Stimulated activated CD8-positive, alpha-beta memory T cell treated with anti-CD3 and anti-CD28 coated beads, Interleukin-15, amount 100 ng/mL, for 24 hours (primary cell): Measurements from ENCODE around the gene MTA2.
"Not testable (repeated sequence)": the region's sequence is repeated elsewhere in the genome, so short reads cannot be mapped to it uniquely, and the experiment has no call there.

Experiments used
- DNase-seq: peaks from one replicate; pipeline ENCODE4 v3.0.0-alpha.2; 2020; ENCODE audit warnings: low read depth

Gene MTA2

DNA sequence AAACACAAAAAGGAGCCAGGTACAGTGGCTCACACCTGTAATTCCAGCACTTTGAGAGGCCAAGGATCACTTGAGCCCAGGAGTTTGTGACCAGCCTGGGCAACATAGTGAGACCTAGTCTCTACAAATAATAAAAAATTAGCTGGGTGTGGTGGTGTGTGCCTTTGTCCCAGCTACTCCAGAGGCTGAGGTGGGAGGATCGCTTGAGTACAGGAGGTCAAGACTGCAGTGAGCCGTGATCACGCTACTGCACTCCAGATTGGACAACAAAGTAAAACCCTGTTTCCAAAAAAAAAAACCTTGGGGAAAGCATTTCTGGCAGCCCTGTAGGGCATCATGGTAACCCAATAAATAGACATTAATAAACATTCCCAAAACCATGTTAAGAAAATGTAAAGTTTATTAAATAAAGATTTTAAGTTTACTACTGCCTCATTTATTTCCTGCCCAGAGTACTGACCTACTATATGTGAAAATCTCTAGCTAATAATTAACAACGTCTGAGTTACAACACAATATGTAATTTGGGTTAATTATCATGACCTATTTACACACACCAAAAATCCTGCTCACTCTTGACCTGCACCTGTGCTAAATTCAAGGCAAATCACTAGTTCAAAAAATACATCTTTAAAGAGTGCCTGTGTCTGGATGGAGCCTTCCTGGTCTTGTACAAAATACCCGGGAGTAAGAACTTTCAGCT is 36.4 kb downstream of the MTA2 start:
- no peak for DNase-seq

- not testable (repeated sequence) for DNase-seq
Measured at GRCh38 chr11:62561677-62562230, 39.9 kb downstream of the MTA2 start.

DNA sequence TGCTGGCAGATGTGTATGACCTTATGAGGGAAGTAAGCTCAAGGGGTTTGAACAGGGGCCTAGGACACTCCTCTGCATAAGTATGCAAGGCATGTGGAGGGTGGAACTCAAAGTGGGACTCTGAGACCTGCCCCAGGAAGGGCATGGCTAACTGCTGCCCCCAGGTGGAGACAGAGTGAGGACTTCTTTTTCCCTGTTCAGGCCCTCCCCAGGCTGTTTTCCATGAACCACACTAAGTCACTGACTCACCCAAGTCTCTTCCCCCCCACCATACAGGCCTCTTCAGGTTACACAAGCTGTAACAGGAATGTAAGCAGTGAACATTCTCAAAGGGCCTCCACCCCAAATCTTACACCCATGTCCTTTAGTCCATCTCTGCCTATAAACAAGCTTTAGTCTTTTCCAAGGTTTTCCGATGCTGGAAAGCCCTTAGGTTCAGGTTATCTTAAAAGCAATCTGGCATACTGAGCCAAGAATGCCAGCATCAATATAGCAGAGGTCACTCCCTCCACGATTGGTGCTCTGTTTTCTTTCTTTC is 41.0 kb downstream of the MTA2 start:
- no peak for DNase-seq

GRCh38 chr11:62559626-62560025 is 42.0 kb downstream of the MTA2 start:
- not testable (repeated sequence) for DNase-seq

DNA sequence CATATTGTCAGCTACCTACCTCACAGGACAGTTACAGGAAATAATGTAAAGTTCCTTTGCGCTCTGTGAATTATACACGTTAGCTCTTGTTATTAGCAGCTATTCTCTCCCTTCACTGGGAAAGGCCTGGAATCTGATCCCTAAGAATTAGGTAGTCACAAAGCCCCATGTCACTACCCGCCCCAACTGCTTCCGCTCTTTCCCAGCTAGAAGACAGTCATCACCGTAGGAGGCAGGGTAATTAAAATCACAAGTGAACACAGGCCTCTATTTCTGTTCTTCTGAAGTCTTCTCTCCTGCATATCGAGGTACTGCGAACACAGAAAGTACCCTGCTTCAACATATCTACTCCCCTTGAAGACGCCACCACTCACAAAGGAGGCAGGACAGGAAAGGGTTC is 42.5 kb downstream of the MTA2 start:
- no peak for DNase-seq

DNA sequence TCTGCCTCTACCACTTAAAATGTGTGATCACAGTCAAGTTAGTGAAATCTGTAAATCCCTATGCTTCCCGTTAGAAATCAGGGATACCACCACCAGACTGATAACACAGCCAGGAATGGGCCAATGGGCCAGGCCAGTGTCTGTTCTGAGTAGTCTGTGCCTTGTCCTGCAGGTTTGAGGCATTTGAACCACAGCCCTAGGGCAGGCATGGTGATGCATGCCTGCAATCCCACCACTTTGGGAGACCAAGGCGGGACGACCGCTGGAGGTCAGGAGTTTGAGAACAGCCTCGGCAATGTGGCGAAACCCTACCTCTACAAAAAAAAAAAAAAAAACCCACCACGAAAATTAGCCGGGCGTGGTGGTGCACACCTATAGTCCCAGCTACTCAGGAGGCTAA is 43.0 kb downstream of the MTA2 start:
- no peak for DNase-seq

GRCh38 chr11:62556875-62557631 is 44.6 kb downstream of the MTA2 start:
- DNase-seq = no peak

GRCh38 chr11:62556108-62556874 is 45.4 kb downstream of the MTA2 start:
- no peak for DNase-seq

DNA sequence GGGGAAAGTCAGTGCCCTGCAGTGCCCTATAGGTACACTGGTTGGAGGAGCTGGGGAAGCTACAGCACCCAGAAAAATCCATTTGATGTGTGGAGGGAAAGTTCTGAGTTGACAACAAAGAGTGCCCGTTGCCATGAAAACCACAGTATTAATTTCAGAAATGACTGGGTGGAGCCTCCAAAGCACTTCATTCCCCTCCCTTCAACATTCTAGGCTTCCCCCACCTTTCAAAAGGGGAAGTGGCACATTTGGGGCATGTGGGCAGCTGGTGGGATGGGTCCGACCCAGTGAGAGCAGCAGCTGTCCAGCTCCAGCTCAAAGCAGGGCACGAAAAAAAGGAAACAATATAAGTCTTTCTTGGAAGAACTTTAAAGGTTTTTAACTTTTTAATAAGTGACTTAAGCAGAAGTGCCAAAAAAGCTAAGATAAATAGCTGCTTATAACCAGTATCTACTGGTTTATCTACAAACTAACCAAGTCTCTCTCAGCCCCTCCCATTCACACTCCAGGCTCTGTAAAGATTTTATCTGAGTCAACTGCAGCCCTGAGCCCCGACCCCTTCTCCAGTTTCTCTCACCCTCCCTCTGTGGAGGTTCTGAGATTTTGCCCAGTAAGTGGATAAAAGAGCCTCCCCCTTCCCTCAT is 46.1 kb downstream of the MTA2 start:
- no peak for DNase-seq

DNA sequence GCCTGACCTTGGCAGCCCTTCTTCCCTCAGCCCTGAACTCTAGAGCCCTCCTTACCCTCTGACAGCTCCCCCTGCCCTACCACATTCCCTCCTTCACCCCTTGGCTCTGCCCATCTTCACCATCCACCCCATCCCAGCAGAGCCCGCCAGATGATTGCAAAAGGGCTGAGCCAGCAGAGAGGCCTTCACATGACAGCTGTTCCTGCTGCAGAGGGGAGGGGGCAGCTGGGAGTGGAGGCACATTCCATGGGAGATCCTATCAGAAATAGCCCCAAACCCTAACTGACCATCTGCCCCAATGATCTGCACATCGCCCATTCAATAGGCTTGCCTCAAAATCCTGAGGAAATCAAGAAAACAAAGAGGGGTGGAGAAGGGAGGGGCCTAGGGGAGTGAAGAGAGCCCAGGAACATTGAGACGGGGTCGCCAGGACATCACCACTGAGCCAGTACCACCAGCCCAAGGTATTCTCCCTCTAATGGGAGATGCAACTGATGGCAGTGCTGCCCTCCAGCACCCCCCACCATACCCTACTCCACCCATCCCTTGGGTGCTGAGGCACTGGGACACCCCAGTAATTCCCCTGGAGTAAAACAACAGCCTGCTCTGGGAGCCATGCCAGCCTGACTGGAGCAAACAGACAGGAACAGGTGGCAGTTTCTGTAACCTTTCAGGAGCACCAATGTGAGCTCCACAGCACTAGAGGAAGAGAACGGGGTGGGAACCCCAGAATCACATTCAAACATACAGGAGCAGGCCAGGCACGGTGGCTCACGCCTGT is 47.1 kb downstream of the MTA2 start:
- DNase-seq = no peak

DNA sequence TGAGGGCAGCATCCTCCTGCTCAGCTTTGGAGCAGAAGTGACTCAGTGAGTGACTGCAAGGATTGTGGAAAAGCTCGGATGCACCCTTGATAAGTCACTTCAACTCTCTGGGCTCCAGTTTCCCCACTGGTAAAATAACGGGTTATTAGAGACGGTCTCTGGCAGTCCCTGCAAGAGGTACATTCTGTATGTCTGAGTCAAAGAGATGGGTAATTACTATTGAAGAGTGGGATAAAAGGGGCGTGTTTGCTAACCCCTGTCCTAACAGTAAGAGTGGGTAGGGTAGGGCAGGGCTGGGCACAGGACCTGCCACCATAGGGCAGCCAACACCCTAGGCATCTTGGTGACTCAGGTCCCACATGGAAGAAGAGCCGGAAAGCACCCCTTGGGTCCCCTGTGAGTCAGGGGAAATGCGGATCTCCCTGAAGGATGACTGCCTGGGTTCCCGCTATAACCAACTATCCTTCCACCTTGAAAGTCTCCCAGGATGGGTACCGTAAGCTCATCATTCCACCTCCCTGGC is 47.8 kb downstream of the MTA2 start:
- DNase-seq = no peak

DNA sequence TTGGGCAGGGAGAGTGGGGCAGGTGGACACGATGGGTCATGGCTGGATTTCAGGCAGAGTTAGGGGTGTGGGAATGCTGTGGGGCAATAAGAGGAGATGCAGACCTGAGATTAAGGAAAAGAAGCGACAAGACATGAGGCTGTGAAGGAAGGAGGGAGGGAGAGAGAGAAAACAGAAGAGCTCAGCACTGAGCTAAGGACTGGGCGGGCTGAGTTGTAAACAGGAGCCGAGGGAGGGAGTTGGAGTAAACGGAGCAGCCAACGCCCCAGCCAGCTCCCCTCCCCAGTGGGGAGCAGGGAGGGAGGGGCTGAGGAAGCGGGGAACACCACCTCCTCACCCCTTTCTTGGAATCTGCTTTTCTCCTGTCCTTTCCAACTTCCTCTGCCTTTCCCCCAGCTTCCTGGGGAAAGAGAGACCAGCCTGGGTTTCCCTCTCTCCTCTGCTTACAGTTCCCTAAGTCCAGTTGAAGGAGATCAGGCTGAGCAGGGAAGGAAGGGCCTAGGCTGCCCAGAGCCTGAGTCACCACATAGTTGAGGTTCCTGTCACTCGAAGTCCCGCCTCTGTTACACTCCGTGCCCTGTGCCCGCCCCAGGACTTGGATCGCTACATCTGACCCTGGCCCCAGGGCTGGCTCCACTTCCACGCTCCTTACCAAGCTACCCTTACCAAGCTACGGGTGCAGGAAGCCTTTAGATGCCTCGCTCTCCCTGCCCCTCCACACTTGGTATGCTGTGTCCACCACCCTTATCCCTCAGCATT is 48.4 kb downstream of the MTA2 start:
- DNase-seq = no peak

DNA sequence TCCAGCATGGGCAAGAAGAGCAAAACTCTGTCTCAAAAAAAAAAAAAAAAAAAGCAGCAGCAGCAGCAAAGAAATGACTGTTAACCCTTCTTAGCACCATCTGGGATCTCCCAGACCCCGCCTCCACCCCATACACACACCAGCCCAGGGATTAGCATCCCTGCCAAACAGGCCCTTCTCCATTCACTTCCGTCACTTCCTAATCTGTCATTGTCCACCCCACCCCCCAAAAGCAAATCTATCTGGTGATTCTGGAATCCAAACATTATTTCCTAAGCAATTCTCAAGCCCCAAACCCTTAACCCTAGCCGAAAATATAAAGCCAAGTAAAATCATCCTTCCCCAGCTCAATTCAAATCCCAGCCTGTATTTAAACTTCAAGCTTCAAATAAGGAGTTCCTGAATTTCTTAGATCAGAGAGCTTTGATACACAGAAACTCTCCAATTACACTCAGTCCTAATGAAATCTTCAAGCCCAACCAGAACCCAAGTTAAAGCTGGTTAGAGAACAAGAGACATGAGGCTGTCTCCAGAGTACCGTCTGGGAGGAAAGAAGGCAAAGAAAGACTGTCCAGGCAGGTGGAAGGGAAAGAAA is 49.1 kb downstream of the MTA2 start:
- no peak for DNase-seq

DNA sequence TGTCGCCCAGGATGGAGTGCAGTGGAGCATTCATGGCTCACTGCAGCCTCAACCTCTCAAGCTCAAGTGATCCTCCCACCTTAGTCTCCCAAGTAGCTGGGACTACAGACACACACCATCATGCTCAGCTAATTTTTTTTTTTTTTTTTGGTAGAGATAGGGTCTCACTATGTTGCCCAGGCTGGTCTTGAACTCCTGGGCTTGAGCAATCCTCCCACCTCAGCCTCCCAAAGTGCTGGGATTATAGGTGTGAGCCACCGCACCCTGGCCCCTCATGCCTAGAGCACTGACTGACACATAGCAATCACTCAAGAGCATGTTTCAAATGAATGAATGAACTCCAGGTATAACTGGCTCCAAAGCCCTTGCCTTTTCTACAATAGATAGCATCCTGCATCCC is 51.2 kb downstream of the MTA2 start:
- not testable (repeated sequence) for DNase-seq

- DNase-seq = no peak
Measured at GRCh38 chr11:62548545-62549335, 52.9 kb downstream of the MTA2 start.

DNA sequence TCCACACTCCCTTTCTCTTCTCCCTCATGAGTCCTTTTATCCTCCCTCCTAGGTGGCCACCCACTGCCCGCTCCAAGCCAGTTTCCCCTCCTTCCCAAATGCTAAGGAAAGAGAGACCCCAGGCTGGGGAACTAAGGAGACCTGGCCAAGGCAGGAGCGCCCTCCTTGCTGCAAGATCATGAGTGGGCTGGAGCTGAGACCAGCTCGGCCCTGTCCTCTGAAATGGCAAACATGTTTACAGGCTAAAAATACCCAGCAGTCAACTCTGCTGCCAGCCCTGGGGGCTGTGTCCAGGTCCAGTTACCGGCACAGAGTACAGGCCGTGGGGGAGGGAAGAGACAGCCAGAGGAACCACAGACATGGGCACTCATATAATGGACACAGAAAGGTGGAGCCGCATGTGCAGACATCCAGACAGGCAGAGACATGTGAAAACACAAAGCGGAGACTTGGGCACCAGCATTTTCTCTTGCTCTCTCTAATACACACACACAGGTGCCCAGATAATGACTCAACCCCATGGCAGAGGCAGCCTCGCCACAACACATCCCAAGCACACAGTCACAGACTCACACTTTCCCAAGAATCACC is 53.9 kb downstream of the MTA2 start:
- no peak for DNase-seq

- DNase-seq = no peak
Measured at GRCh38 chr11:62546929-62547625, 54.6 kb downstream of the MTA2 start.
